Nephron progenitor cell (in vitro differentiated cells): ENCODE data around the gene INPP5F.
A peak's percentile ranks its signal among the peaks of the same experiment; 100 is the strongest.

Experiments used
- DNase-seq: peaks from one replicate; pipeline ENCODE4 v3.0.0; 2021
- H3K27ac Mint-ChIP-seq: 2 replicates; pipeline ENCODE4 v1.8.0; 2021; ENCODE audit warnings: mild to moderate bottlenecking, moderate library complexity, mixed read lengths
- H3K27me3 Mint-ChIP-seq: 2 replicates; pipeline ENCODE4 v1.8.0; 2021; ENCODE audit warnings: mild to moderate bottlenecking, low read depth, mixed read lengths; ENCODE audit not compliant: poor library complexity
- H3K36me3 Mint-ChIP-seq: 2 replicates; pipeline ENCODE4 v1.8.0; 2021; ENCODE audit warnings: low read depth, mixed read lengths
- H3K4me1 Mint-ChIP-seq: 2 replicates; pipeline ENCODE4 v1.8.0; 2021; ENCODE audit warnings: mixed read lengths
- H3K4me3 Mint-ChIP-seq: 2 replicates; pipeline ENCODE4 v1.8.0; 2021; ENCODE audit warnings: mild to moderate bottlenecking, moderate library complexity, mixed read lengths
- H3K9me3 Mint-ChIP-seq: 2 replicates; pipeline ENCODE4 v1.8.0; 2021; ENCODE audit warnings: mild to moderate bottlenecking, moderate library complexity, mixed read lengths
- TF ChIP-seq, protein P1 (sequence below): fragments of 200-600 bp; sonication (generic); IDR thresholded peaks from 2 replicates; pipeline ENCODE4 v1.5.0; 2021; ENCODE audit warnings: antibody characterized with exemption

Gene INPP5F

DNA sequence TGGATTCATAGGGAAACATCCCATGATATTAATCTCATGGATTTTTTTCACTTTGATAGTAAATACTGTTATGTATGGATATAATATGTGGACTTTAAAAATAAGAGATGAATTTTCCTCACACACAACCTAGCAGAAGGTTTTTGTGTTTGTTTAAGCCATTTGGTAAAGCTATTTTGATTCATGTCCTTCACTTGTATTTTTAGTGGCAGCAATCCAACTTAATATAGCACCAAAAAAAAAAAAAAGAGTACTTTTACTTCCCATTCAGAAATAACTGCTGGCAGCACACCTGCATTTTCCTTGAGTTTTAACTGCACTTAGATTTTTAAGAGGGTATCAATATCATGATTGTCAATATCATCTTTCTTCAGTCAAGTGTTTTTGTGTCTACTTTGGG, 86.8 kb downstream of the INPP5F start:
- no peak overlapping the region for H3K4me3 Mint-ChIP-seq
- H3K9me3 Mint-ChIP-seq, result no peaks in the 10 kb centered on the region
- no peak overlapping the region for H3K27ac Mint-ChIP-seq
- no peak for DNase-seq
- no peaks in the 10 kb centered on the region for H3K27me3 Mint-ChIP-seq
- TF ChIP-seq, protein P1, sequence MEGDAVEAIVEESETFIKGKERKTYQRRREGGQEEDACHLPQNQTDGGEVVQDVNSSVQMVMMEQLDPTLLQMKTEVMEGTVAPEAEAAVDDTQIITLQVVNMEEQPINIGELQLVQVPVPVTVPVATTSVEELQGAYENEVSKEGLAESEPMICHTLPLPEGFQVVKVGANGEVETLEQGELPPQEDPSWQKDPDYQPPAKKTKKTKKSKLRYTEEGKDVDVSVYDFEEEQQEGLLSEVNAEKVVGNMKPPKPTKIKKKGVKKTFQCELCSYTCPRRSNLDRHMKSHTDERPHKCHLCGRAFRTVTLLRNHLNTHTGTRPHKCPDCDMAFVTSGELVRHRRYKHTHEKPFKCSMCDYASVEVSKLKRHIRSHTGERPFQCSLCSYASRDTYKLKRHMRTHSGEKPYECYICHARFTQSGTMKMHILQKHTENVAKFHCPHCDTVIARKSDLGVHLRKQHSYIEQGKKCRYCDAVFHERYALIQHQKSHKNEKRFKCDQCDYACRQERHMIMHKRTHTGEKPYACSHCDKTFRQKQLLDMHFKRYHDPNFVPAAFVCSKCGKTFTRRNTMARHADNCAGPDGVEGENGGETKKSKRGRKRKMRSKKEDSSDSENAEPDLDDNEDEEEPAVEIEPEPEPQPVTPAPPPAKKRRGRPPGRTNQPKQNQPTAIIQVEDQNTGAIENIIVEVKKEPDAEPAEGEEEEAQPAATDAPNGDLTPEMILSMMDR, result no peak
- H3K36me3 Mint-ChIP-seq, result peaks cover 39% of the 10 kb centered on the region
- H3K4me1 Mint-ChIP-seq, result no peaks in the 10 kb centered on the region

DNA sequence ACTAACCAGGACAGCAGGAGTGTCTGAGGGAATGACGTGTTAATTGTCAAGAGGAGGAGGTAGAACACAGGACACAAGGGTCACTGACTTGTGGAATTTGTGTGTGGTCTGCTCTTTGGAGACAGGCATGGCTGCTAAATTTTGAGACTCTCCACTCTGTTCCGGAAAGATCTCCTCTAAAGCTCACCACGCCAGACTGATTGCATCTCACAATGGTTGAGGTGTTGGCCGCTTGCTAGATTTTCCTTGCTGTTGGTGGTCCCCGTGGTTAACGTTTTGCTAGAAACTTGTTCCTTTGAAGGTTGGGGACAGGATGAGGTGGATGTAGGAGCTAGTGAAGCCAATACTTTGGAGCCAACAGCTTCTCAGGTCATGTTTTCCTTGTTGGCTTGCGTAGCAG, 89.8 kb downstream of the INPP5F start:
- peaks cover 17% of the 10 kb centered on the region for H3K4me1 Mint-ChIP-seq

DNA sequence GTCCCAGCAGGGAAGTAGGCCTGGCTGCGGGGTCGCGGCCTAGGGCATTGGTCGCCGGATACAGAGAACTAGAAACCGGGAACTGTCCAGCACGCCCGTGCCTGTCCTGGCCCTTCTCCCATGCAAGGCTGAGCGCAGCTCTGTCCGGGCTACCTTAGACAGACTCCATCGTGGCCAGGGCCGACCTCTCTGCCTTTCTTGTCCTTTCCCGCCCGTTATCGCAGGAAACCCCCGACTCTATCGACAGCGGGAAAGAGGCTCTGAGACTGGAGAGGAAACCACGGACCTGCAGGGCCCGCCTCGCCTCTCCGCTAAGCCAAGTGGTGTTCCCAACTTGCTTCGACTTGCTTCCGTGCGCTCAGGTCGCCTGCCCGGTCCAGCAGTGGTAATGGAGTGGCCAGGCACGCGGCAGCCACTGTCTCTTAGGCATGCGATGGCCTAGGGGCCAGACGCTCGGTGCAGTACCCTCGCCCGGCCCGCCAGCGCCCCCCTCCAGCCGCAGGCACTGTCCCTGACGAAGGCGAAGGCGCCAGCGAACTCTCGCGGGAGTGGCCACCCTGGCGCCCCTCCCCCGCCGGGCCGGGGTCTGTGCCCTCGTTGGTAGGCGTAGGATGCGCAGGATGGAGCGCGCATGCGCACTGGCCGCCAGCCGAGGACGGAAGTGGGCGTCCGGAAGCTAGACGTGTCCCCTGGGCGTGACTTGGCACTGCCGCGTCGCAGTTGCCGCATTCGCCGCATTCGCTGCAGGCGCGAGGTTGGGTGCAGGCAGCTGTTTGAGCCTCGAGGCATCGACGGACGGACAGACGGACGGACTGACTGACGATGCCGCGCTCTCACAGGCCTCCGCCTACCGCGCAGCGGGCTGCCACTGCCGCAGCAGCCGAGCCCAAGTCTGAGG, 92.4 kb downstream of the INPP5F start:
- Mint-ChIP-seq H3K27me3 (no peaks in the 10 kb centered on the region), H3K36me3 (peaks cover 54% of the 10 kb centered on the region), H3K9me3 (no peaks in the 10 kb centered on the region), H3K4me3 (peak overlapping the region; percentile 77), H3K27ac (peak overlapping the region; percentile 94), H3K4me1 (peaks cover 28% of the 10 kb centered on the region)
- TF ChIP-seq, protein P1, result peak; percentile 44
- peak; percentile 91 for DNase-seq

More for the DNA sequence above, 89.8 kb downstream of the INPP5F start:
- TF ChIP-seq, protein P1, result no peak
- Mint-ChIP-seq H3K4me3 (no peak overlapping the region), H3K36me3 (peaks cover 44% of the 10 kb centered on the region), H3K9me3 (no peaks in the 10 kb centered on the region), H3K27ac (no peak overlapping the region), H3K27me3 (no peaks in the 10 kb centered on the region)
- no peak for DNase-seq

DNA sequence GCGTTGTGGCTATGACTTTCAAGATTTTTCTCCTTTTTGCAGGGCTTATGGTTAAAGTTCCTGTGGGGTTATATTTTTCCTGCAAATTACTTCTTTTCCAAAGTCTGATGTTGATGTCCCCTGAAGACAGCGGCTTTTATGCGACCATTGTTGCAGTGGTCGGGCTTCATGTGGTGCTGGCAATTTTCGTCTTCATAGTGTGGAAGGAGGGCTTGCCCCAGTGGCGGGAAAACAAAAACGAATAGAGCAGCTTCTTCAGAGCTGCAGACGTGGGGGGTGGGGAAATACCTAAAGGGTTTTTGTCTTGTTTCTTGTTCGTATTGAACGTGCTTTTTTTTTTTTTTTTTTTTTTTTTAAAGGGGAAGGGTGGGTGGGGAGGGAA, 93.0 kb downstream of the INPP5F start:
- Mint-ChIP-seq H3K4me3 (peak overlapping the region; percentile 77), H3K9me3 (no peaks in the 10 kb centered on the region), H3K36me3 (peaks cover 57% of the 10 kb centered on the region), H3K4me1 (peaks cover 28% of the 10 kb centered on the region), H3K27ac (peak overlapping the region; percentile 94), H3K27me3 (no peaks in the 10 kb centered on the region)
- TF ChIP-seq, protein P1, result no peak
- DNase-seq, result peak; percentile 16

DNA sequence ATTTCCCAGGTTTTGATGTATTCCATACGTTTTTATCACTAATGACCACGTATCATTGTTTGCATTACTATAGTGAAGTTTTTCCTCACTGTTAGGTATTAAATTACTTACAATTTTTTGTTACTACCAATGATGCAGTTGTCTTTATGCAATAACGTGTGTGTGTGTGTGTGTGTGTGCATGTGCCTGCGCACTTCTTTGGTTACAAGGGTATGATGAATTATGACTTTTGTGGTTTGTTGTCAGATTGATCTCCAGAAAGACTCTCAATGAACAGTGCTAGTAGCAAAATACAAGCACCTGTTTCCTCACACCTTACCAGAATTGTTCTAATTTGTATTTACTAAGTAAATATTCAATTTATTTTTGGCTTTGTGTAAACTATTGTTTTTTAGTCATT, 95.3 kb downstream of the INPP5F start:
- TF ChIP-seq, protein P1, result no peak
- no peaks in the 10 kb centered on the region for H3K9me3 Mint-ChIP-seq
- no peak for DNase-seq
- peak overlapping the region; percentile 77 for H3K4me3 Mint-ChIP-seq
- H3K27ac Mint-ChIP-seq, result no peak overlapping the region
- H3K36me3 Mint-ChIP-seq, result peaks cover 53% of the 10 kb centered on the region
- H3K27me3 Mint-ChIP-seq, result no peaks in the 10 kb centered on the region
- peaks cover 28% of the 10 kb centered on the region for H3K4me1 Mint-ChIP-seq

DNA sequence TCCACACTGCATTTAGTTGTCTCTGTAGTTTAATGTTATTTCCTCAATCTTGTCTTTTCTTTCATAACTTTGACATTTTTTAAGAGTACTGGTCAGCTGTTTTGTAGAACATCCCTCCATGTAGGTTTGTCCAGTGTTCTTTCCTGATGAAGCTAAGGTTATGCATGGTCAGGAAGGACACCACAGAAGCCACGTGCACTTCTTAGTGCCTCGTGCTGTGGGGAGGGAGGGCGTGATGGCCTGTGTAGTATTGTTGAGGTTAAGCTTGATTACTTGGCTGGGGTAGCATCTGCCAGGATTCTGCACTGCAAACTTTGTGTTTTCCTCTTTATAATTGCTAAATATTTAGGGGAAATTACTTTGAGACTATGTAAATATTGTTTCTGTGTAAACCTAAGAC, 98.4 kb downstream of the INPP5F start:
- no peak for DNase-seq
- H3K4me3 Mint-ChIP-seq, result no peak overlapping the region
- no peaks in the 10 kb centered on the region for H3K9me3 Mint-ChIP-seq
- peaks cover 57% of the 10 kb centered on the region for H3K36me3 Mint-ChIP-seq
- H3K27me3 Mint-ChIP-seq, result peaks cover 3% of the 10 kb centered on the region
- TF ChIP-seq, protein P1, result no peak
- H3K4me1 Mint-ChIP-seq, result peaks cover 22% of the 10 kb centered on the region
- no peak overlapping the region for H3K27ac Mint-ChIP-seq
